ENCODE data around the gene PRRG2. TPM values are rescaled to one million over a fixed set of nuclear protein-coding genes. Genes with fewer than 3 reads are reported as not detected.

Gene PRRG2
- total RNA-seq, 1 donor from 2014 or later = 0.41 TPM

- no peak for DNase-seq (ENCODE audit: low spot score in 2 of 2)
These were observed 24.4 kb upstream of the PRRG2 start for GRCh38 chr19:49556412-49557398.

GRCh38 chr19:49557641-49558325 lies 23.3 kb upstream of the PRRG2 start:
- FAIRE-seq = no peak

More at GRCh38 chr19:49556412-49557398, 24.4 kb upstream of the PRRG2 start:
- FAIRE-seq = no peak

GRCh38 chr19:49558591-49558990 lies 22.5 kb upstream of the PRRG2 start:
- DNase-seq (ENCODE audit: low spot score in 2 of 2) (no peak), FAIRE-seq (no peak)

More at GRCh38 chr19:49557641-49558325, 23.3 kb upstream of the PRRG2 start:
- DNase-seq (ENCODE audit: low spot score in 2 of 2) = no peak

GRCh38 chr19:49559443-49559842 lies 21.7 kb upstream of the PRRG2 start:
- FAIRE-seq = no peak
- DNase-seq (ENCODE audit: low spot score in 2 of 2) = no peak

- no peak for FAIRE-seq
- no peak for DNase-seq (ENCODE audit: low spot score in 2 of 2)
These were observed 21.2 kb upstream of the PRRG2 start for GRCh38 chr19:49559928-49560327.

GRCh38 chr19:49560358-49560900 lies 20.7 kb upstream of the PRRG2 start:
- FAIRE-seq (no peak), DNase-seq (ENCODE audit: low spot score in 2 of 2) (no peak)

- FAIRE-seq (no peak), DNase-seq (ENCODE audit: low spot score in 2 of 2) (no peak)
These were observed 16.5 kb upstream of the PRRG2 start for GRCh38 chr19:49564616-49565045.

- no peak for DNase-seq (ENCODE audit: low spot score in 2 of 2)
- no peak for FAIRE-seq
These were observed 15.9 kb upstream of the PRRG2 start for GRCh38 chr19:49565261-49565660.

GRCh38 chr19:49566302-49566701 lies 14.8 kb upstream of the PRRG2 start:
- FAIRE-seq (no peak), DNase-seq (ENCODE audit: low spot score in 2 of 2) (no peak)

GRCh38 chr19:49567861-49568441 lies 13.2 kb upstream of the PRRG2 start:
- FAIRE-seq (no peak), DNase-seq (ENCODE audit: low spot score in 2 of 2) (no peak)

GRCh38 chr19:49570138-49570856 lies 10.8 kb upstream of the PRRG2 start:
- peak; percentile 56 to 86 for DNase-seq (ENCODE audit: low spot score in 2 of 2)
- FAIRE-seq = no peak

GRCh38 chr19:49570997-49571676 lies 10.0 kb upstream of the PRRG2 start:
- DNase-seq (ENCODE audit: low spot score in 2 of 2) (no peak), FAIRE-seq (no peak)

- FAIRE-seq (no peak), DNase-seq (ENCODE audit: low spot score in 2 of 2) (no peak)
These were observed 8.1 kb upstream of the PRRG2 start for GRCh38 chr19:49573009-49573408.

GRCh38 chr19:49573425-49573824 lies 7.7 kb upstream of the PRRG2 start:
- FAIRE-seq = no peak
- DNase-seq (ENCODE audit: low spot score in 2 of 2) = no peak

GRCh38 chr19:49574206-49574755 lies 6.8 kb upstream of the PRRG2 start:
- no peak for FAIRE-seq
- DNase-seq (ENCODE audit: low spot score in 2 of 2) = no peak

GRCh38 chr19:49579193-49579592 lies 1.9 kb upstream of the PRRG2 start:
- DNase-seq (ENCODE audit: low spot score in 2 of 2) (no peak), FAIRE-seq (no peak)

- no peak for DNase-seq (ENCODE audit: low spot score in 2 of 2)
- FAIRE-seq = no peak
These were observed 1.2 kb upstream of the PRRG2 start for GRCh38 chr19:49579947-49580263.

GRCh38 chr19:49580264-49581006 lies 681 bp upstream of the PRRG2 start, which contains the start of gene NOSIP:
TSS of gene NOSIP (minus strand) at chr19:49580556. CDS start at chr19:49560691, 19,865 bp downstream.
- peak; percentile 71 to 89 for DNase-seq (ENCODE audit: low spot score in 2 of 2)
- no peak for FAIRE-seq

GRCh38 chr19:49583239-49583638 lies 2.1 kb downstream of the PRRG2 start:
- FAIRE-seq (no peak), DNase-seq (ENCODE audit: low spot score in 2 of 2) (no peak)
